ENCODE measurements around the gene DIAPH3.

- no peak for TF ChIP-seq CTCF (IDR thresholded peaks at IDR 0.05; ENCODE audit: low read depth, low read length, poor library complexity, severe bottlenecking)
- TF ChIP-seq EZH2phosphoT487 (IDR thresholded peaks at IDR 0.05; ENCODE audit: borderline replicate concordance, low read length): no peak
Measured at GRCh38 chr13:59915252-59915651, 248.5 kb downstream of the DIAPH3 start.

Measured in DOHH2 (cell line).